Activated CD8-positive, alpha-beta memory T cell treated with anti-CD3 and anti-CD28 coated beads, Interleukin-2, amount 10 ng/mL, durations not matched to agents 7 days and 5 days (primary cell): ENCODE results near the gene SNX5. TPM values are rescaled to one million over a fixed set of nuclear protein-coding genes. Genes with fewer than 3 reads are reported as not detected.
"Not testable (repeated sequence)": the region's sequence is repeated elsewhere in the genome, so short reads cannot be mapped to it uniquely, and the experiment has no call there.

Source experiments
- ATAC-seq: fragments of 150-1000 bp; cut with Tn5 transposase; one replicate; pipeline ENCODE4 v1.10.0; 2021; ENCODE audit warnings: moderate library complexity
- CTCF ChIA-PET: fragments of 350-600 bp; sonication (Branson Sonifier 250); formaldehyde crosslinking; loops from one replicate; lab custom pipeline; 2021; ENCODE audit warnings: antibody characterized with exemption; lab: Charles Lee
- DNase-seq: peaks from one replicate; pipeline ENCODE4 v3.0.0-alpha.2; 2020
- H3K27ac Mint-ChIP-seq: one replicate; pipeline ENCODE4 v1.8.0; 2021; ENCODE audit warnings: mild to moderate bottlenecking, mixed read lengths
- H3K27me3 Mint-ChIP-seq: one replicate; pipeline ENCODE4 v1.8.0; 2021; ENCODE audit warnings: mixed read lengths
- H3K36me3 Mint-ChIP-seq: one replicate; pipeline ENCODE4 v1.8.0; 2021; ENCODE audit warnings: mild to moderate bottlenecking, mixed read lengths
- H3K4me1 Mint-ChIP-seq: one replicate; pipeline ENCODE4 v1.8.0; 2021; ENCODE audit warnings: mixed read lengths
- H3K4me3 Mint-ChIP-seq: one replicate; pipeline ENCODE4 v1.8.0; 2021; ENCODE audit warnings: mild to moderate bottlenecking, moderate library complexity, mixed read lengths
- H3K9me3 Mint-ChIP-seq: one replicate; pipeline ENCODE4 v1.8.0; 2022; ENCODE audit warnings: low read depth, mixed read lengths
- total RNA-seq, 2 experiments: library from RNA; stranded (reverse); gene quantifications; one replicate each; pipeline ENCODE4 v1.2.3, GENCODE V29; 2021

The SNX5 gene
- total RNA-seq, 2 experiments from 2014 or later = 178 to 192 TPM

DNA sequence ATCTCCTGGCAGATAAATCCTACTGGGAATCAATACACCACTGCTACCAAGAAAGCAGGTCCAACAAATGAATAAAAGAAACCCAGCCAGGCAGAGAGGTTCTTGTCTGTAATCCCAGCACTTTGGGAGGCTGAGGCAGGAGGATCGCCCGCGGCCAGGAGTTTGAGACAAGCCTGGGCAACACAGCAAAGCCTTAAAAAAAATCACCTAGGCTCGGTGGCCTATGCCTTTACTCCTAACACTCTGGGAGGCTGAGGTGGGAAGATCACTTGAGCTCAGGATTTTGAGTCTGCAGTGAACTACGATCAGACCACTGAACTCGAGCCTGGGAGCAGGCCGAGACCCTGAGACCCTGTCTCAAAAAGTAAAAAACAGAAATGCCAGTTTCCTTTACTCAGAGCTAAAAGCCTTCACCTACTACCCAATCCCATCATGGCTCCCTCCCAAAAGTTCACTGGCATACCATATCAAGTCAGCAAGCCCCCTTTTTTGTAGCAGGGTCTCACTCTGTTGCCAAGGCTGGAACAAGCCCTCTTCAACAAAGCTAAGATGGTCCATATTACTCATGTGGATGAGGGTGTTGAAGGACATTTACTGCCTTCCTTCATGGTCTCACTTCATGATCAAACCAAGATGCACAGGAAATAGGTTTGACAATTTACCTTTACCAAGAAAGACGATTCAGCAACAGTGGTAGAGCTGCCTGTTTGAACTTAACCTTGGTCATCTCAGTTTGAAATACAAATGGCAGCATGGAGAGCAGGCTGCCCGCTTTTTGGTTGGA is 5.3 kb downstream of the SNX5 start:
- Mint-ChIP-seq H3K27me3 (no peaks in the 10 kb centered on the region), H3K4me1 (peaks cover 67% of the 10 kb centered on the region), H3K9me3 (no peaks in the 10 kb centered on the region), H3K4me3 (peak overlapping the region; percentile 87), H3K36me3 (peaks cover 76% of the 10 kb centered on the region), H3K27ac (peak overlapping the region; percentile 96)
- DNase-seq (no peak), ATAC-seq (no peak)
- CTCF ChIA-PET = interaction anchor here (1.1 to 2.2 kb wide), 5 partner anchors 18 to 458 kb away, joined by 3 to 6 read pairs (median 4); no protein-coding TSS in a partner anchor

DNA sequence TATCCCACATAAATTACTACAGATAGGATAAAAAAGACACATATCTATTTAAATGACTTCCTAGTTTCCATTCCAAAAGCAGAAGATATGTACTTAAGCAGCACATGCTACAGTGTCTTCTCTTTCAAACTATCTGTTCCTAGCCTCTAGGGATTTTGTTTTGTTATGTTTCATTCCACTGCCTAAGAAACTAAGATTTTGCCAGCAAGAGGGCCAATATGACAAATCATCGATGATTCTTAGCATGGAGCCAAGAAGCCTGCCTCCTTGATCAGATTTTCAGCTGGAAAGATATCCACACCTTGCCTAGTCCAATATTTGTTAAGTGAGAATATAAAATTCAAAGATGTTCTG is 7.0 kb downstream of the SNX5 start:
- peaks cover 72% of the 10 kb centered on the region for H3K36me3 Mint-ChIP-seq
- CTCF ChIA-PET = no interaction called here
- H3K27ac Mint-ChIP-seq = peak overlapping the region; percentile 96
- H3K4me3 Mint-ChIP-seq = peak overlapping the region; percentile 87
- H3K4me1 Mint-ChIP-seq = peaks cover 79% of the 10 kb centered on the region
- H3K9me3 Mint-ChIP-seq = no peaks in the 10 kb centered on the region
- ATAC-seq (no peak), DNase-seq (no peak)
- H3K27me3 Mint-ChIP-seq = no peaks in the 10 kb centered on the region

DNA sequence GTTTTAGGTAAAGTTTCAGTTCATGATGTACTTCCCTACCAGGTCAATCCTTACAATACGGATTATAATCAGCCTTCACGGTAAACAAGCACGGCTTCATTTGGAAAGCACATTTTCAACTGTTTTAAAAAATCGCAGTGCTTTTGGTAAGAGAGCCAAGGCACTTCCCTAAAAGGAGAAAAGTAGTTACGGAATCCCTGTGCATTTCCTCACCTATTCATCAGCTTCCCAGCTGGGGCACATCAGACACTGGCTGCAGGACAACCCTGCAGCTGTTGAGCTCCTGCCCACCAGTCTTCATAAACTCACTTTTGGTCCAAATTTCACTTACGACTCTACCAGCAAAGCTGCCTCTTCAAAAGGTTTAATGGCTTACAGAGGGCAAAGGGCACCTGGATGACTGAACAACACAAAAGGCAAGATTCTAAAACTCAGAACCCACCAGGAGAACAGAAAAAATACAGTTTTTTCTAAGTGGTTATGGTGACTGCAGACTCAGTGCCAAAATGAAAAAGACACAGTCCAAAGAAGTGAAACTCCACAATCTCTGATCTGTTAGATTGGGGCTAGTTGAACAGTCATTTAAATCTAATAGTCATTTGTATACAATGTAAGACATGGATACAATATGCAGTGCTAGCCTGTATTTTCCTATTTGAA is 7.5 kb downstream of the SNX5 start:
- DNase-seq (no peak), ATAC-seq (peak; percentile 15)
- Mint-ChIP-seq H3K27ac (peak overlapping the region; percentile 96), H3K36me3 (peaks cover 70% of the 10 kb centered on the region), H3K4me3 (peak overlapping the region; percentile 29), H3K27me3 (no peaks in the 10 kb centered on the region), H3K9me3 (no peaks in the 10 kb centered on the region), H3K4me1 (peaks cover 83% of the 10 kb centered on the region)
- CTCF ChIA-PET = no interaction called here

DNA sequence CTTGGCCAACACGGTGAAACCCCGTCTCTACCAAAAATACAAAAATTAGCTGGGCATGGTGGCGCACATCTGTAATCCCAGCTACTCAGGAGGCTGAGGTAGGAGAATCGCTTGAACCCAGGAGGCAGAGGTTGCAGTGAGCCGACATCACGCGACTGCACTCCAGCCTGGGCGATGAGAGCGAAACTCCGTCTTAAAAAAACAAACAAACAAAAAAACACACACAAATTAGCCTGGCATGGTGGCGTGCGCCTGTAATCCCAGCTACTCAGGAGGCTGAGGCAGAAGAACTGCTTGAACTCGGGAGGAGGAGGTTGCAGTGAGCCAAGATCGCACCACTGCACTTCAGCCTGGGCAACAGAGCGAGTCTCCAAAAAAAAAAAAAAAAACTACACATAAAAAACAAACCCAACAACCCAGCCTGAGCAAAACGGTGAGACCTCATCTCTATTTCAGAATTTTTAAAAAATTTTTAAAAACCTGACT is 8.2 kb downstream of the SNX5 start:
- Mint-ChIP-seq H3K27ac (peak overlapping the region; percentile 88), H3K36me3 (peaks cover 70% of the 10 kb centered on the region), H3K4me1 (peaks cover 89% of the 10 kb centered on the region)
- DNase-seq, ATAC-seq, H3K9me3 Mint-ChIP-seq, H3K27me3 Mint-ChIP-seq, H3K4me3 Mint-ChIP-seq, CTCF ChIA-PET: not testable (repeated sequence)

DNA sequence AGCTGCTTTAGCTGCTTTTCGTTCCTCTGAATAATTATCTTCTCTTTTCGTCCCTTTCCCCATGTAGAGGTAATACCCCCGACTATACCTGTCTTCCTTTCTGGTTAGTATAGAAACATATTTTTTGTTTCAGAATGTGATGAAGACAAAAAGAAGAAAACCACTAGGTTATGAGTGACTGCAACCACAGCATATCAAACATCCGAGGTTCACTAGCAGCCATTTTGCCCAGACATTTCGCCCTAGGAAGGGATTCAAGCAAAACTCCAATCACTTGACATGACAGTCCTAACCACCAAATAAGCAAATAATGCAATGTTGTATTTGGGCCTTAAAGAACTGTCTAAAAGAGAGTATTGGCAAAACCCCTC is 9.4 kb downstream of the SNX5 start:
- H3K4me1 Mint-ChIP-seq = peaks cover 91% of the 10 kb centered on the region
- DNase-seq = no peak
- H3K4me3 Mint-ChIP-seq = peak overlapping the region; percentile 50
- ATAC-seq = no peak
- peak overlapping the region; percentile 88 for H3K27ac Mint-ChIP-seq
- H3K36me3 Mint-ChIP-seq = peaks cover 71% of the 10 kb centered on the region
- no peaks in the 10 kb centered on the region for H3K27me3 Mint-ChIP-seq
- H3K9me3 Mint-ChIP-seq = no peaks in the 10 kb centered on the region
- CTCF ChIA-PET = interaction anchor here (1.2 to 5.7 kb wide), 7 partner anchors 9 to 454 kb away, joined by 3 to 53 read pairs (median 7); partner anchors contain the start of genes MGME1 and SNX5

DNA sequence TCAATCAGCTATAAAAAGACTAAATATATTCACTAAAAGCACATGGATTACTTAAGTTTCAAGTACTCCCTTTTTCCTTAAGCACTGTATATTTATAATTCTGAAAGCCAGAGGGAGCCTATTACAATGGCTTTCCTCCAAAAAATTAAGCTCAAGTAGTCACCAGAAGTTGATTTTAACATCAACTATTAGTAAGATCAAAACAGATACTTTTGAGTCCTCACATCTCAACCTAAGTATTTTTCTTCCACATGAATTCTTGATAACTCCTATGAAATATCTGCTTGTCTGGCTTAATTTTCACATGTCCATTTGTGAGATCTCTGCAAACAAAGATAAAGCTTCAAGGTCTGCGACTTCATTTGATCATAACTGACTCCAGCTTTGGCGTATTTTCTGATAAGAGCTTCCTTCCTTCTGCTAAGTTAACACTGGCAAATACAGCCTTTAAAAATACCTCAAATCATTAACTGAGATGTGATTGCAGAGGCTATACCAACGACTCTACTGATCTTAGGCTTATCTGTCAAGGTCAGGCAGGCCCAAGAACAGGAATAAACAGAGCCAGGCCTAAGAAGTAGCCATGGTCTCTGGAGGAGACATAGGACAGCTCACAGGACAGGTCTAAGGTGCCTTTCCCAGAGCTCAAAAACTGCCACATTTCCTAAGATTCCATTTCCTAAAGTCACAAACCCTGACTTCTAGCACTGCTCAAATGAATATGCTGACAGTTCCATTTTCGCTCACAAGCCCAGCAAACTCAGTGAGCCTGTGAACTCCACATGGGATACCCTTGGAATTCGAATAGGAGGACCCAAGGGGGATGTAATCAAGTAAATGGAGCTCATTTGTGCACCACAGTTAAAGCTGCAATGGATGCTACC is 10.0 kb downstream of the SNX5 start:
- H3K4me3 Mint-ChIP-seq = peak overlapping the region; percentile 2

DNA sequence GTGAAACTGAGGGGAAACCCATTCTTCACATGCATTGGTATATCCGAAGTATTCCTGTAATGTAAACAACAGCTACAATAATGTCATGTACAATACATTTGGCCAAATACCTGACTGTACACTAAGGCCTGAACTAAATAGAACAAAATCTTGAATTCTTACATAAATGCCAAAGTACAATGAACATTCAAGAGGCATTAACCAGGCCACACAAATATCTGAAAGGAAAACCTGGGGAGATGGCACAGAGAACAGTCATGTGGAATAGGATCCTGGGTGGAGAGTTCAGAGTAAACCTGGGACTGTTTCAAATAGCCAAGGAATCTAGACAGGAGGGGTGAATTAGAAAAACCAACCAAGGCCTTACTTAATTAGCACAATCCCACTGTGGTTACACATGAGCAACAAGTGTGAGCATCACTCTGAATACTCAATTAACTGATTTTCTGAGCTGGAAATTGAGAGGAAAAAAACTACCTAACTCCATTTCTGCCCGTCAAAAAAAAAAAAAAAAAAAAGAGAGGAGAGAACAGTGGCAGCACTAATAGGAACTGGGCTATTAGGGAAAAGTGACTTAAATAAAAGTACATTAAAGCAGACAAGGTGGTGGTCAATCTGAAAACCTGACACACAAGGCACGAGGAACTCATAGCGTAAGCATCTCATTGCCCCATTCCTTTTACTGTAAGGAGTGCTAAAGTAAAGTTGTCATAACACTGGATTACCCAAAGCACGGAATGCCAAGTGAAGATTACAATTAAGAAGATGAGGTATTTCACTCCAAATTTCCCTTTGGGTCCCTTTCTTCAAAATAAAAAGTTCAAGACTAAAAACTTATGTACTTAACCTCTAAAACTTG is 10.9 kb downstream of the SNX5 start:
- ATAC-seq (no peak), DNase-seq (no peak)
- H3K27me3 Mint-ChIP-seq = no peaks in the 10 kb centered on the region
- CTCF ChIA-PET = interaction anchor here (1.4 to 5.7 kb wide), 6 partner anchors 9 to 452 kb away, joined by 6 to 53 read pairs (median 9); partner anchors contain the start of genes MGME1 and SNX5
- peak overlapping the region; percentile 50 for H3K27ac Mint-ChIP-seq
- no peak overlapping the region for H3K4me3 Mint-ChIP-seq
- H3K9me3 Mint-ChIP-seq = no peaks in the 10 kb centered on the region
- H3K4me1 Mint-ChIP-seq = peaks cover 88% of the 10 kb centered on the region
- peaks cover 74% of the 10 kb centered on the region for H3K36me3 Mint-ChIP-seq

More for the DNA sequence above, 10.0 kb downstream of the SNX5 start:
- H3K27me3 Mint-ChIP-seq = no peaks in the 10 kb centered on the region
- peaks cover 91% of the 10 kb centered on the region for H3K4me1 Mint-ChIP-seq
- H3K9me3 Mint-ChIP-seq = no peaks in the 10 kb centered on the region
- H3K27ac Mint-ChIP-seq = peak overlapping the region; percentile 88
- DNase-seq (no peak), ATAC-seq (no peak)
- CTCF ChIA-PET = interaction anchor here (1.2 to 5.7 kb wide), 7 partner anchors 9 to 453 kb away, joined by 3 to 53 read pairs (median 7); partner anchors contain the start of genes MGME1 and SNX5
- H3K36me3 Mint-ChIP-seq = peaks cover 73% of the 10 kb centered on the region

DNA sequence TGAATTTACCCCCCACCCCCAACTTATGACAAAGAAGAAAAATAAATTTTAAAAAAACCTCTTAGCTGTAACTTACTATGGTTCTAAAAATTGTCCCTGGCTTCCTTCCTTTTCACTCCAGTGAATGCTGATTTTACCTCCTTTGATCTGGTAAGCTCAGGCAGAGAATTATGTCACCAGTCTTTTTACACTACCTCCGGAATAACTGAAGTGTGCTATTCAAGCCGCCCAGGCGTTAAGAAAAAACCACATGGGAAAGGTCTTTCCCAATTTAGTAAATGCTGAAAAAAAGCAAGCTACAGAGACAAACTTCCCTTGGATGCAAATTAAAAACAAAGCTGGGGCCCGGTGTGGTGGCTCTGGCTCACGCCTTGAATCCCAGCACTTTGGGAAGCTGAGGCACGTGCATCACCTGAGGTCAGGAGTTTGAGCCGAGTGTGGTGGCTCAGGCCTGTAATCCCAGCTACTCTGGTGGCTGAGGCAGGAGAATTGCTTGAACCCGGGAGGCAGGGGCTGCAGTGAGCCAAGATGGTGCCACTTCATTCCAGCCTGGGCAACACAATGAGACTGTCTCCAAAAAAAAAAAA is 12.4 kb downstream of the SNX5 start:
- Mint-ChIP-seq H3K27me3 (no peaks in the 10 kb centered on the region), H3K4me1 (peaks cover 79% of the 10 kb centered on the region), H3K9me3 (no peaks in the 10 kb centered on the region), H3K4me3 (no peak overlapping the region), H3K27ac (peak overlapping the region; percentile 68), H3K36me3 (peaks cover 77% of the 10 kb centered on the region)
- ATAC-seq = no peak
- CTCF ChIA-PET = interaction anchor here (1.0 to 5.7 kb wide), 2 partner anchors 12 to 274 kb away, joined by 3 to 53 read pairs; partner anchors contain the start of genes MGME1, RRBP1 and SNX5
- DNase-seq = no peak

DNA sequence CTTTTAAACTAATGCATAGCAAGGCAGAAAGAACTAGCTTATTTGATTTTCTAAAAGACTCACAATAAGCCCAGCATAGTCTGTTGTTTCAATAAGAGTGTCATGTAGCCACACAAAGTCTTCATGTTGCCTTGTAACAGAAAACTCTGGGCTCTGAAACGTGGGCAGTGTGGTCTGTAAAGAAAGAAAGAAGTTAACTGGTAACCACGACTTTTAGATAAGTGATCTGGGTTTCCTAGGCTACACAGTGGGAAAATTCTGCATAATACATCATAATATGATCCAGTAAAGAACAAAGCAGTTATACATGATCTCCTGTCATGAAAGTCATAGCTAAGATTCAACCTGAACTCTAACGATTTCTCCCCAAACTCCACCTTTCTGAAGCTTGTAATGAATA is 13.3 kb downstream of the SNX5 start:
- Mint-ChIP-seq H3K4me3 (no peak overlapping the region), H3K4me1 (peaks cover 70% of the 10 kb centered on the region), H3K9me3 (no peaks in the 10 kb centered on the region), H3K27me3 (no peaks in the 10 kb centered on the region), H3K36me3 (peaks cover 79% of the 10 kb centered on the region), H3K27ac (peak overlapping the region; percentile 68)
- CTCF ChIA-PET = interaction anchor here (1.0 to 5.7 kb wide), 3 partner anchors 13 to 273 kb away, joined by 3 to 53 read pairs (median 11); partner anchors contain the start of genes MGME1, RRBP1 and SNX5
- ATAC-seq (peak; percentile 15), DNase-seq (no peak)

DNA sequence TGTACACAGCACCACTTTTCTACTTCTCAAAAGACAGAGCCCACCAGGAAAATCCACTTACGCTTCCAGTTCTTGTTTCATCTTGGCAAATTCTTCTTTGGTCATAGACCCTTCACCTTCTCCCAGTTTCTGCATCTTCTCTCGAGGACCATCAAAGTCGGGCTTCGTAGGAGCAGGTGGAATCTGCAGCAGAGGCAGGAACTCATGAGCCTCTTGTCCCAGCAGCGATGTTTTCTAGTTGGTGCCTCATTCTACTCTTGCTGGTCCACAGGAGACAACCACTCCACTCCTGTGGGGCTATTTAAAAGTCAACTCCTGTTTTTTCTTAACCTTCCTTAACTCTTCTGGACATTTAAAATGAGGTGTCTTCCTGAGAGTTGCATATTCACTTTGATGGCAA is 14.7 kb downstream of the SNX5 start:
- Mint-ChIP-seq H3K4me1 (peaks cover 59% of the 10 kb centered on the region), H3K9me3 (no peaks in the 10 kb centered on the region), H3K27ac (peak overlapping the region; percentile 55), H3K27me3 (no peaks in the 10 kb centered on the region), H3K36me3 (peaks cover 85% of the 10 kb centered on the region), H3K4me3 (no peak overlapping the region)
- CTCF ChIA-PET = interaction anchor here (0.7 to 5.7 kb wide), 3 partner anchors 14 to 43 kb away, joined by 3 to 53 read pairs (median 11); partner anchors contain the start of genes MGME1 and SNX5
- ATAC-seq = no peak
- no peak for DNase-seq

DNA sequence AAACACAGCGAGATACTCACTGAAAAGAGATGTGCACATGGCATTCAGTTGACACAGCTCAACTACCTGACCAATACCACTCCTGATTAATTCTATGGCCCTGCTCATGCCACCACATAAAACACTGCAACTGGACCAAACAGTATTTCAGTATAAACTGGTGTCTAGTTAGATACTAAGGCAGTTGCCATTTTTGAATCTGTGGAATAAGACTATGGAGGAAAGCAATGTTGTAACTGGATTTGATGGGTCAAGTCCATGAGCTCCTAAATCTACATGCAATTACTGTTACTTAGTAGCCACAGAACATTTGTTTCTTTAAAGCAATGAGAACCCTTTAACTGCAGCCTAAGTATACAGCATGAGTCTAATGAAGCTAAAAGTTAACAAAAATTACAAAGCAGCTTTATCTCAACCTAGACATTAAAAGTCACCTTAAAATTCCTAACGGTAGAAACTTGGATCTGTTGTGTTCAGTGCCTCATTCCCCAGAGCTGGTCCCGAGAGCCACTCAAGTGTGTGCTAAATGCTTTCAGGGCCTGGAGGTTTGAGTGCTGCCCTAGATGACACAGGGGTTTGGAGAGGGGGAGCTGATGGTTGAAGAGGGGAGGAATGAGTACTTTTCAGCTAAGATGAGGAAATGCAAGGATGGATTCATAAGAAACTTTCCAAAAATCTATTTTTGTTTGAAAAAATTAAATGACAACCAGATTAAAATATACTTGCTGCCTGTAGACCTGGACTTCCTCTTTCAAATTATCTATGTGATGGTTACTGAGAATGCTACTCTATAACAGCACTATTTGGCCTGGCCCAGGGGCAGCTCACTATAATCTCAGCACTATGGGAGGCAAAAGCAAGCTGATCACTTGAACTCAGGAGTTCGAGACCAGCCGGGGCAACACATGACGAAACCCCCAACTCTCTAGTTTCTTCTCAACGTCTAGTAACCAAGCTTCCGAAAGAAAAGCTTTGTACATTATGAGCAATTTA is 15.6 kb downstream of the SNX5 start:
- Mint-ChIP-seq H3K27me3 (no peaks in the 10 kb centered on the region), H3K4me3 (no peak overlapping the region), H3K4me1 (peaks cover 51% of the 10 kb centered on the region), H3K27ac (peak overlapping the region; percentile 64), H3K36me3 (peaks cover 90% of the 10 kb centered on the region), H3K9me3 (no peaks in the 10 kb centered on the region)
- CTCF ChIA-PET = interaction anchor here (0.7 to 1.7 kb wide), 4 partner anchors 13 to 44 kb away, joined by 3 to 4 read pairs (median 4); no protein-coding TSS in a partner anchor
- DNase-seq (no peak), ATAC-seq (no peak)
